Stomach smooth muscle (tissue), 2 donors: ENCODE results near the gene DLG2.

Source experiments
- H3K27ac ChIP-seq: one replicate; pipeline ENCODE4 v1.7.0; 2013; ENCODE audit warnings: mild to moderate bottlenecking, low read length, inconsistent platforms
- H3K27me3 ChIP-seq, 2 donors: one replicate each; pipeline ENCODE4 v1.7.0; 2013; ENCODE audit warnings: low read length in 2 of 2; ENCODE audit not compliant: insufficient read depth in 2 of 2, control insufficient read depth in 1 of 2
- H3K36me3 ChIP-seq, 2 donors: one replicate each; pipeline ENCODE4 v1.7.0; 2013; ENCODE audit warnings: low read length in 2 of 2; ENCODE audit not compliant: control insufficient read depth in 2 of 2, insufficient read depth in 2 of 2
- H3K4me1 ChIP-seq: one replicate; pipeline ENCODE4 v1.7.0; 2013; ENCODE audit warnings: low read length; ENCODE audit not compliant: control insufficient read depth, insufficient read depth
- H3K4me3 ChIP-seq, 2 donors: one replicate each; pipeline ENCODE4 v1.7.0; 2013; ENCODE audit warnings: low read length in 2 of 2
- H3K9ac ChIP-seq, 2 donors: one replicate each; pipeline ENCODE4 v1.7.0; 2013; ENCODE audit warnings: low read length in 2 of 2, mild to moderate bottlenecking in 1 of 2
- H3K9me3 ChIP-seq, 2 donors: one replicate each; pipeline ENCODE4 v1.7.0; 2013; ENCODE audit warnings: low read length in 2 of 2; ENCODE audit not compliant: control insufficient read depth in 2 of 2
- donor health status: healthy.
- donor health status: Pancreatic carcinoma.

DLG2 gene

GRCh38 chr11:84438565-84438964 is 1188.6 kb downstream of the DLG2 start:
- Histone ChIP-seq H3K9me3 (no peaks in the 10 kb centered on the region), H3K27ac (no peak overlapping the region)

GRCh38 chr11:84437071-84437980 is 1189.8 kb downstream of the DLG2 start:
- no peak overlapping the region for H3K27ac ChIP-seq
- no peak overlapping the region for H3K9ac ChIP-seq
- H3K4me3 ChIP-seq: peak overlapping the region; percentile 49 to 63
- no peaks in the 10 kb centered on the region for H3K4me1 ChIP-seq
- no peaks in the 10 kb centered on the region for H3K27me3 ChIP-seq
- no peaks in the 10 kb centered on the region for H3K36me3 ChIP-seq
- H3K9me3 ChIP-seq: no peaks in the 10 kb centered on the region

More at GRCh38 chr11:84438565-84438964, 1188.6 kb downstream of the DLG2 start:
- Histone ChIP-seq H3K4me1 (no peaks in the 10 kb centered on the region), H3K4me3 (no peak overlapping the region), H3K9ac (no peak overlapping the region), H3K36me3 (no peaks in the 10 kb centered on the region), H3K27me3 (no peaks in the 10 kb centered on the region)

GRCh38 chr11:84430661-84431060 is 1196.5 kb downstream of the DLG2 start:
- no peaks in the 10 kb centered on the region for H3K9me3 ChIP-seq
- no peak overlapping the region for H3K4me3 ChIP-seq
- no peaks in the 10 kb centered on the region for H3K36me3 ChIP-seq
- no peak overlapping the region for H3K27ac ChIP-seq
- H3K9ac ChIP-seq: no peak overlapping the region
- H3K4me1 ChIP-seq: no peaks in the 10 kb centered on the region
- no peaks in the 10 kb centered on the region for H3K27me3 ChIP-seq

- Histone ChIP-seq H3K9ac (no peak overlapping the region), H3K36me3 (no peaks in the 10 kb centered on the region), H3K27me3 (no peaks in the 10 kb centered on the region), H3K4me1 (no peaks in the 10 kb centered on the region), H3K4me3 (no peak overlapping the region), H3K9me3 (no peaks in the 10 kb centered on the region), H3K27ac (no peak overlapping the region)
These were observed 1201.5 kb downstream of the DLG2 start for GRCh38 chr11:84425673-84426072.

GRCh38 chr11:84420271-84420670 is 1206.9 kb downstream of the DLG2 start:
- Histone ChIP-seq H3K4me1 (no peaks in the 10 kb centered on the region), H3K27ac (no peak overlapping the region), H3K27me3 (no peaks in the 10 kb centered on the region), H3K4me3 (no peak overlapping the region), H3K9me3 (no peaks in the 10 kb centered on the region), H3K36me3 (no peaks in the 10 kb centered on the region), H3K9ac (no peak overlapping the region)

- no peak overlapping the region for H3K9ac ChIP-seq
- H3K9me3 ChIP-seq: no peaks in the 10 kb centered on the region
- no peaks in the 10 kb centered on the region for H3K36me3 ChIP-seq
- no peak overlapping the region for H3K27ac ChIP-seq
- H3K4me1 ChIP-seq: no peaks in the 10 kb centered on the region
- no peaks in the 10 kb centered on the region for H3K27me3 ChIP-seq
- no peak overlapping the region for H3K4me3 ChIP-seq
These were observed 1207.5 kb downstream of the DLG2 start for GRCh38 chr11:84419616-84420015.

- no peaks in the 10 kb centered on the region for H3K36me3 ChIP-seq
- no peak overlapping the region for H3K4me3 ChIP-seq
- H3K4me1 ChIP-seq: no peaks in the 10 kb centered on the region
- H3K9me3 ChIP-seq: no peaks in the 10 kb centered on the region
- no peak overlapping the region for H3K27ac ChIP-seq
- H3K9ac ChIP-seq: no peak overlapping the region
- H3K27me3 ChIP-seq: no peaks in the 10 kb centered on the region
These were observed 1212.2 kb downstream of the DLG2 start for GRCh38 chr11:84414920-84415319.

- Histone ChIP-seq H3K27ac (no peak overlapping the region), H3K9me3 (no peaks in the 10 kb centered on the region), H3K27me3 (no peaks in the 10 kb centered on the region), H3K9ac (no peak overlapping the region), H3K4me3 (no peak overlapping the region), H3K4me1 (no peaks in the 10 kb centered on the region), H3K36me3 (no peaks in the 10 kb centered on the region)
These were observed 1213.6 kb downstream of the DLG2 start for GRCh38 chr11:84413549-84413948.

GRCh38 chr11:84412862-84413261 is 1214.3 kb downstream of the DLG2 start:
- H3K27me3 ChIP-seq: no peaks in the 10 kb centered on the region
- H3K4me1 ChIP-seq: no peaks in the 10 kb centered on the region
- no peaks in the 10 kb centered on the region for H3K9me3 ChIP-seq
- no peak overlapping the region for H3K4me3 ChIP-seq
- no peak overlapping the region for H3K27ac ChIP-seq
- H3K9ac ChIP-seq: no peak overlapping the region
- H3K36me3 ChIP-seq: no peaks in the 10 kb centered on the region

GRCh38 chr11:84408946-84409411 is 1218.2 kb downstream of the DLG2 start:
- H3K36me3 ChIP-seq: no peaks in the 10 kb centered on the region
- H3K9me3 ChIP-seq: no peaks in the 10 kb centered on the region
- no peak overlapping the region for H3K9ac ChIP-seq
- no peaks in the 10 kb centered on the region for H3K4me1 ChIP-seq
- no peak overlapping the region for H3K27ac ChIP-seq
- H3K27me3 ChIP-seq: no peaks in the 10 kb centered on the region
- no peak overlapping the region for H3K4me3 ChIP-seq

GRCh38 chr11:84407091-84407490 is 1220.1 kb downstream of the DLG2 start:
- Histone ChIP-seq H3K4me1 (no peaks in the 10 kb centered on the region), H3K27me3 (no peaks in the 10 kb centered on the region), H3K4me3 (no peak overlapping the region), H3K9ac (no peak overlapping the region), H3K36me3 (no peaks in the 10 kb centered on the region), H3K9me3 (no peaks in the 10 kb centered on the region), H3K27ac (no peak overlapping the region)
